Right lobe of liver (tissue), 6 donors: Measurements from ENCODE around the gene ARHGEF18. TPM values are rescaled to one million over a fixed set of nuclear protein-coding genes. Genes with fewer than 3 reads are reported as not detected.

Source experiments
- ATAC-seq, 4 donors: fragments of 200-7000 bp; cut with Tn5 transposase; one replicate each; pipeline ENCODE4 v1.9.1; 2020; ENCODE audit warnings: mild to moderate bottlenecking in 4 of 4, moderate library complexity in 4 of 4
- DNase-seq, 3 donors: peaks; one replicate each; pipeline ENCODE4 v3.0.0-alpha.2; 2020
- H3K27ac ChIP-seq, 3 donors: fragments of 200-600 bp; one replicate each; pipeline ENCODE4 v1.8.0; 2022
- H3K27me3 ChIP-seq, 2 donors: fragments of 200-600 bp; one replicate each; pipeline ENCODE4 v1.8.0; 2022
- H3K36me3 ChIP-seq, 4 donors: fragments of 200-600 bp; sonication (generic) in 1 of 4; one replicate each; pipeline versions ENCODE4 v1.5.1 to v1.8.0; 2017 to 2022; ENCODE audit warnings: control low read depth in 1 of 4
- H3K4me1 ChIP-seq, 4 donors: fragments of 200-600 bp; sonication (generic) in 1 of 4; one replicate each; pipeline versions ENCODE4 v1.5.1 to v1.8.0; 2017 to 2022; ENCODE audit warnings: control low read depth in 1 of 4
- H3K4me3 ChIP-seq, 3 donors: fragments of 200-600 bp; one replicate each; pipeline ENCODE4 v1.8.0; 2022
- H3K9me3 ChIP-seq, 4 donors: fragments of 200-600 bp; sonication (generic) in 1 of 4; one replicate each; pipeline versions ENCODE4 v1.5.1 to v1.8.0; 2017 to 2022; ENCODE audit warnings: control low read depth in 1 of 4
- CTCF ChIP-seq, 4 donors: fragments of 200-600 bp in 3 of 4; fragments of 450-650 bp in 1 of 4; IDR thresholded peaks; one replicate each; pipeline versions ENCODE4 v1.5.1 to v1.8.0; 2016 to 2022; ENCODE audit warnings: antibody characterized with exemption in 4 of 4, mild to moderate bottlenecking in 2 of 4
- POLR2A ChIP-seq: fragments of 450-650 bp; IDR thresholded peaks from one replicate; pipeline ENCODE4 v1.6.1; 2017; ENCODE audit warnings: antibody characterized with exemption, mild to moderate bottlenecking
- WGBS: methylation state at CpG from one replicate; pipeline ENCODE4 v1.1.6; 2018; ENCODE audit warnings: low coverage, low lambda C conversion rate; ENCODE audit not compliant: insufficient coverage; ENCODE audit errors: missing lambda C conversion rate; 5-methylcytosine and 5-hydroxymethylcytosine counted together
- intact Hi-C, 2 donors: fragments of 100-400 bp; cut with DNase I; formaldehyde crosslinking; loops; one replicate each; pipeline versions ENCODE4 v1.11.2 to v1.14.1; 2022
- total RNA-seq, 6 experiments: library from RNA; depleted of rRNA in 2 of 6; stranded (reverse); fragments of >200 nt in 2 of 6; fragmentation: NEBNext Ultra II Directional in 3 of 6; extraction: Animal tissue kit (Norgen Biotek cat#: 25700) in 3 of 6; gene quantifications; one replicate each; pipeline versions ENCODE4 v1.1.0 to v1.2.4, GENCODE V29; 2016 to 2023
- donor health status: DM: no; HTN: yes; CAD: no.
- donor health status: DM: no; HTN: no; CAD: no.
- donor health status: DM: no; HTN: no; CAD: no.
- donor health status: DM: no; HTN: yes; CAD: no.
- donor health status: DM: no; HTN: yes; CAD: no.

Gene ARHGEF18
- total RNA-seq, 6 experiments from 2014 or later, result 15.1 to 19.2 (median 17.7) TPM

DNA sequence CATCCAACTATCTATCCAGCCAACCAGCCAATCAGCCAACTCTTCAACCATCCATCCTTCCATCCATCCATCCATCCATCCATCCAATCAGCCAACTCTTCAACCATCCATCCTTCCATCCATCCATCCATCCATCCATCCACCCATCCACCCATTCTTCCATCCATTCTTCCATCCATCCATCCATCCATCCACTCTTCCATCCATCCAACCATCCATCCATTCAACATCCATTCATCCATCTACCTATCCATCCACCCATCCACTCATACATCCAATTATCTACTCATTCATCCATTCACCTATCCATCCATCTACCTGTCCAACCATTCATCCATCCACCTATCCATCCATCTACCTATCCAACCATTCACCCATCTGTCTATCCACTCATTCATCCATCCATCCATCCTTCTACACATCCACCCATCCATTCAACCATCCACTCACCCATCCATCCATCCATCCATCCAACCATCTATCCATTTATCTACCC, 9.4 kb downstream of the ARHGEF18 start:
- no peak for DNase-seq
- ATAC-seq, result no peak
- no peak for TF ChIP-seq POLR2A
- no peak for TF ChIP-seq CTCF (IDR thresholded peaks at IDR 0.05)
- H3K36me3 ChIP-seq, result no peaks in the 10 kb centered on the region
- intact Hi-C loops, result no loop called here
- H3K4me1 ChIP-seq, result no peaks in the 10 kb centered on the region
- H3K9me3 ChIP-seq, result no peaks in the 10 kb centered on the region
- H3K27ac ChIP-seq, result no peak overlapping the region
- no peaks in the 10 kb centered on the region for H3K27me3 ChIP-seq
- no peak overlapping the region for H3K4me3 ChIP-seq

- 46% methylated on average over 4 of the region's 8 CpGs for WGBS
- intact Hi-C loops, result no loop called here
- peak in 1 of 3 donors; percentile 2 for DNase-seq
These were observed 11.8 kb downstream of the ARHGEF18 start for GRCh38 chr19:7360393-7360984.

GRCh38 chr19:7363225-7363624, 14.5 kb downstream of the ARHGEF18 start:
- no peak for ATAC-seq
- Histone ChIP-seq H3K9me3 (no peaks in the 10 kb centered on the region), H3K27ac (no peak overlapping the region), H3K27me3 (no peaks in the 10 kb centered on the region), H3K36me3 (no peaks in the 10 kb centered on the region), H3K4me1 (no peaks in the 10 kb centered on the region), H3K4me3 (no peak overlapping the region)
- intact Hi-C loops, result no loop called here
- DNase-seq, result no peak
- WGBS, result 100% methylated on average over 2 of the region's 2 CpGs
- no peak for TF ChIP-seq POLR2A
- no peak for TF ChIP-seq CTCF (IDR thresholded peaks at IDR 0.05)

More at GRCh38 chr19:7360393-7360984, 11.8 kb downstream of the ARHGEF18 start:
- Histone ChIP-seq H3K27me3 (no peaks in the 10 kb centered on the region), H3K9me3 (no peaks in the 10 kb centered on the region), H3K36me3 (no peaks in the 10 kb centered on the region), H3K4me1 (no peaks in the 10 kb centered on the region), H3K4me3 (no peak overlapping the region), H3K27ac (no peak overlapping the region)
- TF ChIP-seq CTCF (IDR thresholded peaks at IDR 0.05), result no peak
- TF ChIP-seq POLR2A, result no peak
- ATAC-seq, result no peak

GRCh38 chr19:7366701-7367420, 18.1 kb downstream of the ARHGEF18 start:
- no peak overlapping the region for H3K4me3 ChIP-seq
- no peak overlapping the region for H3K27ac ChIP-seq
- H3K36me3 ChIP-seq, result no peaks in the 10 kb centered on the region
- DNase-seq (no peak), ATAC-seq (peak in 3 of 4 donors; percentile 28 to 44 (median 39))
- no peaks in the 10 kb centered on the region for H3K4me1 ChIP-seq
- H3K9me3 ChIP-seq, result no peaks in the 10 kb centered on the region
- intact Hi-C loops, result no loop called here
- no peaks in the 10 kb centered on the region for H3K27me3 ChIP-seq
- TF ChIP-seq POLR2A (no peak), CTCF (IDR thresholded peaks at IDR 0.05) (peak; percentile 22 to 37 (median 27))
- 67% methylated on average over 5 of the region's 10 CpGs for WGBS
